GM12872 (cell line): ENCODE results near the gene CFL2.

Experiments
- CTCF ChIP-seq: IDR thresholded peaks from 3 replicates; pipeline ENCODE4 v1.5.1; 2011; ENCODE audit warnings: low read depth, mild to moderate bottlenecking, low read length, moderate library complexity; ENCODE audit not compliant: insufficient read depth

CFL2 gene

GRCh38 chr14:34714320-34715126, at the start of gene CFL2:
Gene CFL2 (minus strand): TSS chr14:34714593. CDS start chr14:34714540, 53 bp downstream.
- no peak for TF ChIP-seq CTCF

GRCh38 chr14:34755215-34755614, 40.8 kb upstream of the CFL2 start:
- no peak for TF ChIP-seq CTCF

- no peak for TF ChIP-seq CTCF
Measured at GRCh38 chr14:34754687-34755086, 40.3 kb upstream of the CFL2 start.

GRCh38 chr14:34750670-34751069, 36.3 kb upstream of the CFL2 start:
- no peak for TF ChIP-seq CTCF

- no peak for TF ChIP-seq CTCF
Measured at GRCh38 chr14:34750233-34750632, 35.8 kb upstream of the CFL2 start.

- no peak for TF ChIP-seq CTCF
Measured at GRCh38 chr14:34749408-34749807, 35.0 kb upstream of the CFL2 start.

- TF ChIP-seq CTCF = no peak
Measured at GRCh38 chr14:34742270-34743115, 28.1 kb upstream of the CFL2 start.
